Endothelial cell of coronary artery (primary cell): ENCODE measurements around the gene RBPJL. TPM values are rescaled to one million over a fixed set of nuclear protein-coding genes. Genes with fewer than 3 reads are reported as not detected.

Experiments used
- total RNA-seq: library from RNA; depleted of rRNA; stranded (reverse); fragments of >200 nt; gene quantifications from 2 replicates; pipeline ENCODE4 v1.2.3, GENCODE V29; 2014

Gene RBPJL
- not detected in 2 replicates for total RNA-seq

GRCh38 chr20:45306431-45306982 lies at the start of gene RBPJL:
TSS of gene RBPJL (plus strand) at chr20:45306840. CDS start at chr20:45306923, 83 bp downstream.

GRCh38 chr20:45308117-45308778 lies 1.6 kb downstream of the RBPJL start, which contains the start of gene MATN4:
TSS of gene MATN4 (minus strand) at chr20:45308299. CDS start at chr20:45305582, 2,717 bp downstream.

GRCh38 chr20:45347936-45348778 lies 41.5 kb downstream of the RBPJL start, which contains the start of gene SDC4:
TSS of gene SDC4 (minus strand) at chr20:45348424. CDS start at chr20:45348384, 40 bp downstream.

GRCh38 chr20:45362804-45363610 lies 56.4 kb downstream of the RBPJL start, which contains the start of gene SYS1:
TSS of gene SYS1 (plus strand) at chr20:45363156. CDS start at chr20:45363532, 376 bp downstream.

Other genes with a start within 250 kb of the RBPJL start
- gene KCNS1, start 205.7 kb upstream of the RBPJL start, total RNA-seq: under 0.01 and 0.85 TPM in 2 replicates
- gene WFDC5, start 191.7 kb upstream of the RBPJL start, total RNA-seq: not detected in 2 replicates
- not detected in 2 replicates for gene WFDC12, start 182.4 kb upstream of the RBPJL start, total RNA-seq
- gene PI3, start 131.9 kb upstream of the RBPJL start, total RNA-seq: not detected in 2 replicates
- not detected in 2 replicates for gene SEMG1, start 99.8 kb upstream of the RBPJL start, total RNA-seq
- gene SEMG2, start 85.5 kb upstream of the RBPJL start, total RNA-seq: not detected in 2 replicates
- 0.19 TPM in 1 of 2 replicates, not detected in the other for gene SLPI, start 52.3 kb upstream of the RBPJL start, total RNA-seq
- not detected in 2 replicates for gene MATN4, start 1.5 kb downstream of the RBPJL start, total RNA-seq
- gene SDC4, start 41.6 kb downstream of the RBPJL start, total RNA-seq: 16.2 and 48.7 TPM in 2 replicates
- 14.0 and 19.2 TPM in 2 replicates for gene SYS1, start 56.3 kb downstream of the RBPJL start, total RNA-seq
- not detected in 2 replicates for gene TP53TG5, start 71.5 kb downstream of the RBPJL start, total RNA-seq
- 4.3 and 4.6 TPM in 2 replicates for gene DBNDD2, start 101.4 kb downstream of the RBPJL start, total RNA-seq
- gene PIGT, start 109.3 kb downstream of the RBPJL start, total RNA-seq: 16.6 and 21.5 TPM in 2 replicates
- gene WFDC2, start 162.9 kb downstream of the RBPJL start, total RNA-seq: not detected in 2 replicates
- not detected in 2 replicates for gene SPINT3, start 208.8 kb downstream of the RBPJL start, total RNA-seq
- not detected in 2 replicates for gene WFDC6, start 232.6 kb downstream of the RBPJL start, total RNA-seq
- not detected in 2 replicates for gene EPPIN, start 240.6 kb downstream of the RBPJL start, total RNA-seq